ENCODE data around the gene USF2. TPM values are rescaled to one million over a fixed set of nuclear protein-coding genes. Genes with fewer than 3 reads are reported as not detected.

Gene USF2
- total RNA-seq, 2 donors from 2014 or later, result 86.5 to 108 TPM

DNA sequence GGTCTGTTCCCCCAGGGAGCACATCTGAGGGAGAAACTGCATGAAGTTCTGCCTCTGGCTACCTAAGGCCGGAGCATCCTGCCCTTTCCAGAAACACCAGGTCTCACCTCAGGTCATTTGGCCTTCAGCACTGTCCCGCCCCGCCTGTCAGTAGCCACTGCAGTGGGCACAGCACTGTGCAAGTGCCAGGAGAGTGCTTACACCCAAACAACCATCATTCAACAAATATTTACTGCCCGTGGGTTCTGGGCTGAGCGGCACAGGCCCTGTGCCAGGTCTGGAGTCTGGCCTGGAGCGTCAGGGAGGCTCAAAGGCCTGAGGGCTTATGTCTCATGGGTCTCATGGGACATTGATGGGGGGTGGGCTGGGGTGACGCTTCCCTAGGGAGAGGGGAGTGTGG is 2.8 kb downstream of the USF2 start:
- Histone ChIP-seq H3K9me3 (no peaks in the 10 kb centered on the region), H3K27ac (no peak overlapping the region), H3K4me1 (peaks cover 5% of the 10 kb centered on the region), H3K4me3 (no peak overlapping the region), H3K9ac (ENCODE audit: low read depth in 2 of 2, low read length in 2 of 2) (no peak overlapping the region), H3K27me3 (no peaks in the 10 kb centered on the region), H3K36me3 (peaks cover 10% of the 10 kb centered on the region)
- DNase-seq, result no peak
- intact Hi-C loops (cut with DNase I), result loop anchor here (10.0 kb wide), 1 partner anchor 223 kb away; the partner anchor contains the start of gene KRTDAP
- TF ChIP-seq, protein P1, sequence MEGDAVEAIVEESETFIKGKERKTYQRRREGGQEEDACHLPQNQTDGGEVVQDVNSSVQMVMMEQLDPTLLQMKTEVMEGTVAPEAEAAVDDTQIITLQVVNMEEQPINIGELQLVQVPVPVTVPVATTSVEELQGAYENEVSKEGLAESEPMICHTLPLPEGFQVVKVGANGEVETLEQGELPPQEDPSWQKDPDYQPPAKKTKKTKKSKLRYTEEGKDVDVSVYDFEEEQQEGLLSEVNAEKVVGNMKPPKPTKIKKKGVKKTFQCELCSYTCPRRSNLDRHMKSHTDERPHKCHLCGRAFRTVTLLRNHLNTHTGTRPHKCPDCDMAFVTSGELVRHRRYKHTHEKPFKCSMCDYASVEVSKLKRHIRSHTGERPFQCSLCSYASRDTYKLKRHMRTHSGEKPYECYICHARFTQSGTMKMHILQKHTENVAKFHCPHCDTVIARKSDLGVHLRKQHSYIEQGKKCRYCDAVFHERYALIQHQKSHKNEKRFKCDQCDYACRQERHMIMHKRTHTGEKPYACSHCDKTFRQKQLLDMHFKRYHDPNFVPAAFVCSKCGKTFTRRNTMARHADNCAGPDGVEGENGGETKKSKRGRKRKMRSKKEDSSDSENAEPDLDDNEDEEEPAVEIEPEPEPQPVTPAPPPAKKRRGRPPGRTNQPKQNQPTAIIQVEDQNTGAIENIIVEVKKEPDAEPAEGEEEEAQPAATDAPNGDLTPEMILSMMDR (IDR thresholded peaks at IDR 0.05), result no peak

DNA sequence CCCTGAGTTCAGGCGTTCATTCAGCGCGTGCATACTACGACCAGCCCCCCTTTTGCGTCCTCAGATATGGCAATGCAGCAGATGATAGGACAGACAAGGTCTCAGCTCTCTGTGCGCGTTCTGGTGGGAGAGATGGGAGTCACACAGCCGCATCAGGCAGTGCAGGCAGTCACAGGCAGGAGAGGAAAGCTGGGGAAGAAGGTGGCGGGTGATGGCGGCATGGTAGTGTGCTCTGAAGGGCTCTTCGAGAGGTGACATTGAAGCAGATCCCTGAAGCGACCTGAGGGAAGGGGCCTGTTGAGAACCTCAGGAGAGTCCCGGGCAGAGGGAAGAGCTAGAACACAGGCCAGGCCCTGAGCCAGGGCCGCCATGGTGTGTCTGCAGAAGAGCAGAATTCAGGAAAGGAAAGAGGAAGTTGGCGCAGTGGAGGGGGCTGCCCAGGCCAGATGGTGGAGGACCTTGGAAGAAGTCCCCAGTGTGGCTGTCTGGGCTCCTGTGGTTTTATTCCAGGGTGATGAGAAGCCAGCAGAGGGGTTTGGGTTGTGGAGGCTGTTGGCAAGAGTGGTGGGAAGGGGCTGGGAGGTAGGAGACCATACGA is 3.5 kb downstream of the USF2 start:
- H3K9ac ChIP-seq (ENCODE audit: low read depth in 2 of 2, low read length in 2 of 2), result no peak overlapping the region
- H3K4me3 ChIP-seq, result no peak overlapping the region
- TF ChIP-seq, protein P1 (IDR thresholded peaks at IDR 0.05), result no peak
- peak; percentile 33 for DNase-seq
- no peaks in the 10 kb centered on the region for H3K9me3 ChIP-seq
- H3K27me3 ChIP-seq, result no peaks in the 10 kb centered on the region
- H3K4me1 ChIP-seq, result peaks cover 5% of the 10 kb centered on the region
- intact Hi-C loops (cut with DNase I), result loop anchor here (10.0 kb wide), 1 partner anchor 223 kb away; the partner anchor contains the start of gene KRTDAP
- peaks cover 10% of the 10 kb centered on the region for H3K36me3 ChIP-seq
- no peak overlapping the region for H3K27ac ChIP-seq

DNA sequence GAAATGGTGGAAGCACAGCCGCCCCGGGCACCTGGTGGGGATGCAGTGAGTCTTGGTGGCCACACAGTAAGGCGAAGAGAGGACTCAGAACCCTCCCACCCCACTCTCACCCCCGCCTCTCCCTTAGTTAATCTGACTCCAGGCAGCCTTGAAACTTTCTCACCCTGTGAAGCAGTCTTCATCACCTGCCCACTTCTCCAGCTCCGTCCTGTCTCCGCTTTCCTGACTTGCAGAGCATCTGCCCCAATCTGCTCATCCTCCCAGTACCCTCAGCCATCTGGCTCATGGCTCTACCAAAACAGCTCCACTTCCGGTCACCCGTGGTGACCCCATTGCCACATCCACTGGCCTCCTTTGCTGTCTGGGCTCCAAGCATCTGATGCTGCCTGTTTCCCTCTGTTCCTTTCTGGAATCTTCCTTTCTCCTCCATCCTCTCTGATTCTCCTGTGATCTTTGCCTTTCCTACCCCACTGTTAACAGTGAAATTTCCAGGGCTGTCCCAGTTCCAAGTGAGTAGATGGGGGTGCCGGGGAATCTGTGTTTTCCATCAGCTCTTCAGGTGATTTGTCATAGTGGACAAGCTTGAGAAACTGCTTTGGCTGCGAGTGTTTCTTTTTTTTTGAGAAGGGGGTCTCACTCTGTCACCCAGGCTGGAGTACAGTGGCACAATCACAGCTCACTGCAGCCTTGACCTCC is 4.3 kb downstream of the USF2 start:
- intact Hi-C loops (cut with DNase I), result loop anchor here (10.0 kb wide), 1 partner anchor 222 kb away; the partner anchor contains the start of gene KRTDAP
- TF ChIP-seq, protein P1 (IDR thresholded peaks at IDR 0.05), result no peak

DNA sequence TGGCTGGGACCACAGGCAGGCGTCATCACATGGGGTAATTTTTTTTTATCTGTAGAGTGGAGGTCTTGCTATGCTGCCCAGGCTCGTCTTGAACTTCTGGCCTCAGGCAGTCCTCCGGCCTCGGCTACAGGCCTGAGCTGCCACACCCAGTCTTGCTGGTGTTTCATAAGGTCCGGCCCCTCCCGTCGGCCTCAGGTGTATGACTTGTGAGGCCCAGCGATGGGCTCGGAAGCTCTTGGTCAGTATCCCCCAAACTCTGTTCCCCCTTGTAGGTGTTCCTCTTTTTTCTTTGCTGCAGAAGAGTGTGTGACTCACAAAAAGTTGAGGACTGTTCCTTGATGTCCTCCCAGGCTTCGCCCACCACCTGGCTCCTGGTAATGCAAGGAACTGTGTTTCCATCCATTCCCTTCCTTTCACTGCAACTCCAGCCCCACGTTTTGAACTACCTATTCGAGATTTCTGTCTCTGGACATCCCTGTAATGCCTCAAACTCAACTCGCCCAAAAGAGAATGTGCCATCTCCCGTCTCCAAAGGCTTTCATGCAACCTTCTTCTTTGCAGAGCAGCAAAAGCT is 5.0 kb downstream of the USF2 start:
- Histone ChIP-seq H3K27ac (no peak overlapping the region), H3K9me3 (no peaks in the 10 kb centered on the region), H3K4me1 (peaks cover 5% of the 10 kb centered on the region), H3K4me3 (no peak overlapping the region), H3K27me3 (no peaks in the 10 kb centered on the region), H3K36me3 (peaks cover 13% of the 10 kb centered on the region), H3K9ac (ENCODE audit: low read depth in 2 of 2, low read length in 2 of 2) (no peak overlapping the region)
- intact Hi-C loops (cut with DNase I), result loop anchor here (10.0 kb wide), 1 partner anchor 221 kb away; the partner anchor contains the start of gene KRTDAP
- TF ChIP-seq, protein P1 (IDR thresholded peaks at IDR 0.05), result no peak
- DNase-seq, result no peak

More for the DNA sequence above, 4.3 kb downstream of the USF2 start:
- Histone ChIP-seq H3K27me3 (no peaks in the 10 kb centered on the region), H3K4me1 (peaks cover 5% of the 10 kb centered on the region), H3K4me3 (no peak overlapping the region), H3K9ac (ENCODE audit: low read depth in 2 of 2, low read length in 2 of 2) (no peak overlapping the region), H3K27ac (no peak overlapping the region), H3K9me3 (no peaks in the 10 kb centered on the region), H3K36me3 (peaks cover 10% of the 10 kb centered on the region)
- no peak for DNase-seq

DNA sequence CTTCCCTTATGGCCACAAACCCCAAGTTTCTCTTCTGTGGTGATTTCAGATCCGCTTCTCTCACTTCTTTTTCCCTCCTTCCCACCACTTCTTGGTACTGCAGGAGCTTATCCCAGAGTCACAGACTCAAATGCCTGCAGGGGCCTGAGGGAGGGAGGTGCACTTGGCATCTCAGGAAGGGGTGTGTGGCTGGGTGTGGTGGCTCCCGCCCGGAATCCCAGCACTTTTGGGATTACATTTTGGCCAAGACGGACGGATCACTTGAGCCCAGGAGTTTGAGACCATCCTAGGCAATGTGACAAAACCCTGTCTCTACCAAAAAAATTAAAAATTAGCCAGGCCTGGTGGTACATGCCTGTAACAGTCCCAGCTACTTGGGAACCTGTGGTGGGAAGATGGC is 5.6 kb downstream of the USF2 start:
- Histone ChIP-seq H3K27me3 (no peaks in the 10 kb centered on the region), H3K27ac (no peak overlapping the region), H3K36me3 (peaks cover 19% of the 10 kb centered on the region), H3K4me1 (peaks cover 5% of the 10 kb centered on the region), H3K4me3 (no peak overlapping the region), H3K9ac (ENCODE audit: low read depth in 2 of 2, low read length in 2 of 2) (no peak overlapping the region), H3K9me3 (no peaks in the 10 kb centered on the region)
- DNase-seq, result no peak
- TF ChIP-seq, protein P1 (IDR thresholded peaks at IDR 0.05), result no peak
- intact Hi-C loops (cut with DNase I), result loop anchor here (10.0 kb wide), 1 partner anchor 220 kb away; the partner anchor contains the start of gene KRTDAP

Data from colonic mucosa (tissue), 4 donors.